H1 (cell line): ENCODE data around the gene CHTF18. TPM values are rescaled to one million over a fixed set of nuclear protein-coding genes. Genes with fewer than 3 reads are reported as not detected.

Experiments
- CTCF ChIA-PET: fragments of 300-600 bp; sonication (Branson Sonifier 250); formaldehyde crosslinking; loops from one replicate; lab custom pipeline; 2021; ENCODE audit not compliant: partially characterized antibody; lab: Charles Lee
- POLR2A ChIA-PET: fragments of 300-600 bp; sonication (Branson Sonifier 250); formaldehyde crosslinking; loops from one replicate; lab custom pipeline; 2021; ENCODE audit warnings: inconsistent platforms; ENCODE audit not compliant: partially characterized antibody; lab: Charles Lee
- DNase-seq, 2 experiments: peaks; one replicate each; pipeline versions ENCODE4 v3.0.0 to v3.0.0-alpha.2; 2010 to 2022; ENCODE audit warnings: low spot score in 2 of 2, low read depth in 1 of 2, mixed read lengths in 1 of 2
- FAIRE-seq: peaks from 2 replicates; lab custom pipeline; 2011; peaks lifted over from hg19 to GRCh38; lab: Jason Lieb, UNC
- H2AFZ ChIP-seq: 2 replicates; pipeline ENCODE4 v1.8.1; 2012; ENCODE audit warnings: low read length, inconsistent platforms
- H2AK5ac ChIP-seq: 2 replicates; pipeline ENCODE4 v1.6.1; 2013; ENCODE audit warnings: low read depth, low read length
- H2BK120ac ChIP-seq: replicated peaks from 2 replicates; pipeline ENCODE3; 2013; ENCODE audit warnings: low read depth, low read length, inconsistent platforms
- H2BK12ac ChIP-seq: 2 replicates; pipeline ENCODE4 v1.6.1; 2013; ENCODE audit warnings: low read depth, low read length
- H2BK15ac ChIP-seq: 2 replicates; pipeline ENCODE4 v1.6.1; 2013; ENCODE audit warnings: low read length
- H2BK20ac ChIP-seq: 2 replicates; pipeline ENCODE4 v1.6.1; 2013; ENCODE audit warnings: low read length
- H2BK5ac ChIP-seq: 2 replicates; pipeline ENCODE4 v1.6.1; 2013; ENCODE audit warnings: low read depth, low read length
- H3K14ac ChIP-seq: 2 replicates; pipeline ENCODE4 v1.6.1; 2013; ENCODE audit warnings: inconsistent platforms; ENCODE audit not compliant: insufficient read length
- H3K18ac ChIP-seq: 2 replicates; pipeline ENCODE4 v1.6.1; 2013; ENCODE audit warnings: low read length; ENCODE audit errors: extremely low read depth
- H3K23ac ChIP-seq: 2 replicates; pipeline ENCODE4 v1.6.1; 2013; ENCODE audit warnings: inconsistent platforms; ENCODE audit not compliant: insufficient read length
- H3K23me2 ChIP-seq: 2 replicates; pipeline ENCODE4 v1.6.1; 2013; ENCODE audit warnings: low read depth, low read length
- H3K27ac ChIP-seq: 2 replicates; pipeline ENCODE4 v1.6.1; 2011; ENCODE audit warnings: low read depth, low read length, inconsistent platforms
- H3K27me3 ChIP-seq, 4 experiments: replicated peaks in 1 of 4; 1 replicate in 1 of 4; 2 replicates in 3 of 4; pipeline versions ENCODE4 v1.6.1 to v1.8.1; 2011 to 2013; ENCODE audit warnings: low read length in 3 of 4, mild to moderate bottlenecking in 3 of 4, inconsistent platforms in 2 of 4, mixed read lengths in 2 of 4, moderate library complexity in 1 of 4; ENCODE audit not compliant: control insufficient read depth in 3 of 4, insufficient read depth in 3 of 4; ENCODE audit errors: extremely low read depth in 1 of 4
- H3K36me3 ChIP-seq, 4 experiments: 2 replicates each; pipeline versions ENCODE4 v1.6.1 to v1.8.1; 2011 to 2013; ENCODE audit warnings: mild to moderate bottlenecking in 4 of 4, low read length in 3 of 4, moderate library complexity in 2 of 4, control low read depth in 1 of 4, inconsistent platforms in 1 of 4; ENCODE audit not compliant: insufficient read depth in 4 of 4, control insufficient read depth in 2 of 4
- H3K4ac ChIP-seq: replicated peaks from 2 replicates; pipeline ENCODE3; 2013; ENCODE audit warnings: low read length, low read depth, mixed read lengths, inconsistent platforms; ENCODE audit not compliant: insufficient read length
- H3K4me1 ChIP-seq, 4 experiments: replicated peaks in 1 of 4; 1 replicate in 1 of 4; 2 replicates in 3 of 4; pipeline versions ENCODE4 v1.6.1 to v1.8.1; 2011 to 2013; ENCODE audit warnings: low read length in 3 of 4, inconsistent platforms in 2 of 4, mixed read lengths in 1 of 4; ENCODE audit not compliant: insufficient read depth in 4 of 4, control insufficient read depth in 3 of 4
- H3K4me2 ChIP-seq, 2 experiments: 2 replicates each; pipeline versions ENCODE4 v1.6.1 to v1.8.1; 2011 to 2013; ENCODE audit warnings: low read depth in 2 of 2, low read length in 2 of 2, control low read depth in 1 of 2, inconsistent platforms in 1 of 2, mild to moderate bottlenecking in 1 of 2; ENCODE audit not compliant: insufficient read depth in 1 of 2
- H3K4me3 ChIP-seq, 4 experiments: fragments of 200-600, 300-600 bp in 1 of 4; sonication (generic), shearing (Covaris generic), sonication (Bioruptor Twin) in 1 of 4; 2 replicates each; pipeline versions ENCODE4 v1.5.1 to v1.8.1; 2011 to 2016; ENCODE audit warnings: low read length in 4 of 4, low read depth in 3 of 4, control low read depth in 2 of 4, inconsistent platforms in 2 of 4, mild to moderate bottlenecking in 2 of 4, mixed read lengths in 1 of 4, moderate library complexity in 1 of 4; ENCODE audit not compliant: insufficient read depth in 2 of 4; ENCODE audit errors: extremely low read depth in 1 of 4
- H3K56ac ChIP-seq: replicated peaks from 2 replicates; pipeline ENCODE3; 2013; ENCODE audit warnings: low read depth, mild to moderate bottlenecking, mixed read lengths, low read length, inconsistent platforms; ENCODE audit not compliant: insufficient read length
- H3K79me1 ChIP-seq: 2 replicates; pipeline ENCODE4 v1.6.1; 2013; ENCODE audit warnings: low read depth, low read length, control low read depth
- H3K79me2 ChIP-seq, 2 experiments: 2 replicates each; pipeline versions ENCODE4 v1.6.1 to v1.8.1; 2012 to 2013; ENCODE audit warnings: low read length in 2 of 2, mild to moderate bottlenecking in 2 of 2, inconsistent platforms in 1 of 2; ENCODE audit not compliant: insufficient read depth in 2 of 2, control insufficient read depth in 1 of 2
- H3K9ac ChIP-seq, 4 experiments: replicated peaks in 1 of 4; 1 replicate in 1 of 4; 2 replicates in 3 of 4; pipeline versions ENCODE4 v1.6.1 to v1.8.1; 2011 to 2013; ENCODE audit warnings: low read depth in 3 of 4, low read length in 3 of 4, control low read depth in 2 of 4, mild to moderate bottlenecking in 2 of 4, moderate library complexity in 2 of 4, inconsistent platforms in 1 of 4; ENCODE audit errors: extremely low read depth in 1 of 4
- H3K9me3 ChIP-seq, 2 experiments: 2 replicates each; pipeline versions ENCODE4 v1.6.1 to v1.8.1; 2012 to 2013; ENCODE audit warnings: mild to moderate bottlenecking in 2 of 2, moderate library complexity in 2 of 2, control low read depth in 1 of 2, inconsistent platforms in 1 of 2, low read depth in 1 of 2, low read length in 1 of 2, mixed read lengths in 1 of 2; ENCODE audit not compliant: insufficient read depth in 2 of 2
- H4K20me1 ChIP-seq, 2 experiments: replicated peaks in 1 of 2; 2 replicates each; pipeline versions ENCODE3 to v1.8.1; 2011 to 2013; ENCODE audit warnings: inconsistent platforms in 2 of 2, low read length in 2 of 2, mild to moderate bottlenecking in 1 of 2; ENCODE audit not compliant: insufficient read depth in 2 of 2, control insufficient read depth in 1 of 2
- H4K5ac ChIP-seq: 2 replicates; pipeline ENCODE4 v1.6.1; 2013; ENCODE audit warnings: low read length, low read depth, mixed read lengths, inconsistent platforms; ENCODE audit not compliant: insufficient read length
- H4K8ac ChIP-seq: 2 replicates; pipeline ENCODE4 v1.8.0; 2013; ENCODE audit warnings: mild to moderate bottlenecking, moderate library complexity, low read length, inconsistent platforms; ENCODE audit not compliant: insufficient read depth; ENCODE audit errors: extremely low read depth
- H4K91ac ChIP-seq: replicated peaks from 2 replicates; pipeline ENCODE3; 2013; ENCODE audit warnings: low read length, mixed read lengths, inconsistent platforms; ENCODE audit not compliant: insufficient read length
- KDM5A ChIP-seq: fragments of 200-600 bp; IDR thresholded peaks from 2 replicates; pipeline ENCODE4 v1.7.1; 2012; ENCODE audit warnings: mild to moderate bottlenecking, low read length, inconsistent platforms, mixed read lengths
- MAFK ChIP-seq: IDR thresholded peaks from 2 replicates; pipeline ENCODE4 v1.6.1; 2012; ENCODE audit warnings: low read depth, mild to moderate bottlenecking, improper control_type of control experiment, low read length
- POLR2A ChIP-seq, 2 experiments: IDR thresholded peaks; 1 replicate in 1 of 2; 2 replicates in 1 of 2; pipeline ENCODE4 v1.6.1; 2011; ENCODE audit warnings: low read depth in 2 of 2, low read length in 2 of 2, mild to moderate bottlenecking in 2 of 2; ENCODE audit errors: control extremely low read depth in 1 of 2
- TEAD4 ChIP-seq: IDR thresholded peaks from 2 replicates; pipeline ENCODE4 v1.6.1; 2012; ENCODE audit warnings: low read depth, low read length, inconsistent platforms, mixed read lengths
- WGBS, 2 experiments: shearing (Covaris generic) in 1 of 2; methylation state at CpG; one replicate each; pipeline versions ENCODE4 v1.1.6 to v1.1.7; 2013 to 2015; ENCODE audit warnings: low lambda C conversion rate in 2 of 2, mixed read lengths in 2 of 2, inconsistent platforms in 1 of 2, low coverage in 1 of 2, missing lambda C conversion rate in 1 of 2; ENCODE audit not compliant: insufficient replicate concordance in 2 of 2, insufficient coverage in 1 of 2, insufficient read length in 1 of 2; ENCODE audit errors: extremely low coverage in 1 of 2, missing lambda C conversion rate in 1 of 2; 5-methylcytosine and 5-hydroxymethylcytosine counted together
- polyA plus RNA-seq, 7 experiments: library from polyadenylated mRNA; depleted of rRNA in 3 of 7; stranded (reverse) in 5 of 7; unstranded in 2 of 7; fragments of >200 nt in 5 of 7; fragments of 200-250 nt in 2 of 7; gene quantifications; 1 replicate in 5 of 7; 2 replicates in 1 of 7; 4 replicates in 1 of 7; pipeline versions ENCODE4 v1.2.1 to v1.2.3, GENCODE V29; 2011 to 2013; ENCODE audit warnings: missing spikeins in 2 of 7, mixed read lengths in 2 of 7
- total RNA-seq: library from RNA; stranded (reverse); fragmentation: NEBNext Ultra II Directional; extraction: Animal tissue kit (Norgen Biotek cat#: 25700); gene quantifications from 2 replicates; pipeline ENCODE4 v1.2.1, GENCODE V29; 2021

CHTF18 gene
- total and polyA plus RNA-seq, 2 of the 8 experiments (the other 6 are each of a cell fraction or from before 2014, with no cell fraction given), result 75.3 to 104 TPM

DNA sequence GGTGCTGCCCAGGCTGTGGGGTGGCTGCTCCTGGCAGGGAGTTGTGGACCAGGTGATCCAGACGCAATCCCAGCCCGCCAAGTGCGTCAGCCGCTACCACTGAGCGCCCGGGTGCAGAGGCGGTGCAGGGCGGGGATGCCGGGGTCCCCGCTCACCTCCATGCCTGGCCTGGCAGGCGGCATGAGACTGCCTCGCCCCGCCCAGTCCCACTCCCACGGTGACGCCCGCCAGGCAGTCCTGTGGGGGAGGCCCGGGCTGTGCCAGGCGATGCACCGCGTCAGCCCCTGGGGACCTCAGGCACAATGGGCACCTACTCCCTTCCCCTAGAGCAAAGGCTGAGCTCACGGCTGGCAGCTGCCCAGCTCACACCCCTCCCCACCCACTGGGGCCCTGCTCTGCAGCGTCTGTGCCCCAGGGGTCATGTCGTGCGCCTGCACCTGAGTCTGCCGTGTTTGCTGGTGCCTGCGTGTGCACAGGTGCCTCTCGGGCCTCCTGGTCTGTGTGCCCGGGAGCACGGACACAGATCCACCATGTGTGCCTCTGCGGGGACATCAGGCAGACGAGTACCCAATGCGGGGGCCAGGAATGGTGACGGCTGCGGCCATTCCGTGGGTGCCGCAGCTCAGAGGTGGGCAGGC lies 5.5 kb upstream of the CHTF18 start:
- CTCF ChIA-PET, result interaction anchor here (5.1 to 13.7 kb wide), 4 partner anchors 8 to 61 kb away, joined by 35 to 424 read pairs (median 116); partner anchors contain the start of genes ANTKMT, CCDC78, CIAO3 and HAGHL
- H3K9ac ChIP-seq, result no peak overlapping the region
- H3K9me3 ChIP-seq, result no peaks in the 10 kb centered on the region

More for the DNA sequence above, 5.5 kb upstream of the CHTF18 start:
- H2AK5ac ChIP-seq, result no peak overlapping the region
- no peak overlapping the region for H3K18ac ChIP-seq
- no peak overlapping the region for H3K4me3 ChIP-seq
- H2BK12ac ChIP-seq, result no peak overlapping the region
- peaks cover 0 to 12% (median 2%) of the 10 kb centered on the region in 4 experiments; a peak in 3 of 7 replicates for H3K4me1 ChIP-seq
- H3K4ac ChIP-seq, result no peak overlapping the region
- no peak overlapping the region for H2BK120ac ChIP-seq
- no peaks in the 10 kb centered on the region for H3K79me1 ChIP-seq
- H3K36me3 ChIP-seq, result peaks cover 0 to 6% (median 3%) of the 10 kb centered on the region in 4 experiments; a peak in 2 of 8 replicates
- no peak overlapping the region for H2BK15ac ChIP-seq
- no peak for FAIRE-seq
- no peak overlapping the region for H4K5ac ChIP-seq
- no peak for DNase-seq
- peaks cover 5% of the 10 kb centered on the region; the same call in 1 of the 2 replicates for H3K23me2 ChIP-seq
- H3K4me2 ChIP-seq, result no peak overlapping the region
- WGBS, 2 experiments, result 90% methylated on average over 31 of the region's 36 CpGs; no CpG with 5 or more reads in 1 of the 2 experiments
- no peak overlapping the region; the same call in 1 of the 2 replicates for H2BK5ac ChIP-seq
- peaks cover 0 to 10% of the 10 kb centered on the region in 2 experiments; a peak in 1 of 4 replicates for H3K79me2 ChIP-seq
- no peak overlapping the region for H3K14ac ChIP-seq
- H3K56ac ChIP-seq, result no peak overlapping the region
- H4K8ac ChIP-seq, result peak overlapping the region; percentile 51; the same call in 1 of the 2 replicates
- no peak overlapping the region for H2BK20ac ChIP-seq
- 0 out of 3 replicates have a peak, but pooled peaks of 1 of the 2 experiments have one; percentile 9 for TF ChIP-seq POLR2A (IDR thresholded peaks at IDR 0.05; ENCODE audit: control extremely low read depth in 1 of 2, low read depth in 2 of 2, low read length in 2 of 2)
- no peak for TF ChIP-seq MAFK
- TF ChIP-seq TEAD4, result no peak
- no peak for TF ChIP-seq KDM5A
- TF ChIP-seq, all 59 proteins: peak for 1
- POLR2A ChIA-PET, result interaction anchor here (0.6 to 3.6 kb wide), 12 partner anchors 13 to 598 kb away, joined by 3 to 20 read pairs (median 4); partner anchors contain the start of genes ANTKMT, CIAO3 and GNG13
- Histone ChIP-seq H2AFZ (no peak overlapping the region), H4K20me1 (peaks cover 4 to 18% of the 10 kb centered on the region in 2 experiments), H3K27me3 (peaks cover 0 to 3% (median under 1%) of the 10 kb centered on the region in 4 experiments; a peak in 3 of 7 replicates), H3K23ac (no peak overlapping the region), H4K91ac (no peak overlapping the region), H3K27ac (no peak overlapping the region)
